GM18873 (cell line): ENCODE data around the gene LIN28B.

ENCODE experiments used
- ATAC-seq: cut with Tn5 transposase; IDR thresholded peaks from one replicate; pipeline ENCODE4 v1.9.1; 2021; ENCODE audit warnings: mild to moderate bottlenecking, moderate library complexity, moderate number of reproducible peaks; ENCODE audit not compliant: unreplicated experiment, low FRiP score

The LIN28B gene

GRCh38 chr6:105106260-105106659 is 149.4 kb downstream of the LIN28B start:
- no peak for ATAC-seq

- ATAC-seq = no peak
Measured at GRCh38 chr6:105107207-105107606, 150.3 kb downstream of the LIN28B start.

- ATAC-seq = no peak
Measured at GRCh38 chr6:105108631-105109262, 151.8 kb downstream of the LIN28B start.

- ATAC-seq = no peak
Measured at GRCh38 chr6:105109955-105110895, 153.3 kb downstream of the LIN28B start.

GRCh38 chr6:105111105-105111504 is 154.2 kb downstream of the LIN28B start:
- ATAC-seq = no peak

- ATAC-seq = no peak
Measured at GRCh38 chr6:105111871-105112270, 155.0 kb downstream of the LIN28B start.

- ATAC-seq = no peak
Measured at GRCh38 chr6:105112577-105112976, 155.7 kb downstream of the LIN28B start.

GRCh38 chr6:105113422-105113821 is 156.5 kb downstream of the LIN28B start:
- no peak for ATAC-seq

GRCh38 chr6:105116150-105116549 is 159.2 kb downstream of the LIN28B start:
- no peak for ATAC-seq

- no peak for ATAC-seq
Measured at GRCh38 chr6:105120570-105120969, 163.7 kb downstream of the LIN28B start.

- no peak for ATAC-seq
Measured at GRCh38 chr6:105121981-105122380, 165.1 kb downstream of the LIN28B start.

- ATAC-seq = no peak
Measured at GRCh38 chr6:105122717-105123116, 165.8 kb downstream of the LIN28B start.
